Neural cell (in vitro differentiated cells): ENCODE results near the gene RBPJL. TPM values are rescaled to one million over a fixed set of nuclear protein-coding genes. Genes with fewer than 3 reads are reported as not detected.

Source experiments
- H2AFZ ChIP-seq: fragments of 200-600, 300-800 bp; sonication (generic), shearing (Covaris generic); 2 replicates; pipeline ENCODE4 v1.6.0; 2014; ENCODE audit warnings: low read depth, mild to moderate bottlenecking, antibody characterized with exemption, low read length, moderate library complexity
- H3F3A ChIP-seq: fragments of 200-600 bp; shearing (Covaris generic); 2 replicates; pipeline ENCODE4 v1.6.1; 2016; ENCODE audit warnings: mild to moderate bottlenecking, moderate library complexity, mixed read lengths, antibody characterized with exemption, low read length; ENCODE audit not compliant: insufficient read depth, poor library complexity, severe bottlenecking
- H3K27ac ChIP-seq: fragments of 200-600, 300-800 bp; sonication (generic), shearing (Covaris generic); 2 replicates; pipeline ENCODE4 v1.5.1; 2014; ENCODE audit warnings: mild to moderate bottlenecking, low read length, moderate library complexity
- H3K27me3 ChIP-seq: fragments of 300-800, 200-600 bp; sonication (generic), shearing (Covaris generic); 2 replicates; pipeline ENCODE4 v1.6.0; 2014; ENCODE audit warnings: mild to moderate bottlenecking, low read depth, low read length, moderate library complexity; ENCODE audit not compliant: insufficient read depth
- H3K36me3 ChIP-seq: fragments of 300-800, 200-600 bp; sonication (generic), shearing (Covaris generic); 2 replicates; pipeline ENCODE4 v1.5.1; 2014; ENCODE audit warnings: mild to moderate bottlenecking, antibody characterized with exemption, low read length, moderate library complexity; ENCODE audit not compliant: insufficient read depth
- H3K4me2 ChIP-seq: fragments of 300-800, 200-600 bp; sonication (generic), shearing (Covaris generic); 2 replicates; pipeline ENCODE4 v1.6.0; 2014; ENCODE audit warnings: mild to moderate bottlenecking, low read length
- H3K4me3 ChIP-seq: fragments of 300-800, 200-600 bp; sonication (generic), shearing (Covaris generic); 2 replicates; pipeline ENCODE4 v1.5.1; 2014; ENCODE audit warnings: mild to moderate bottlenecking, low read length, moderate library complexity
- H3K79me2 ChIP-seq: fragments of 200-600 bp; shearing (Covaris generic); replicated peaks from 2 replicates; pipeline ENCODE4 v1.6.0; 2014; ENCODE audit warnings: mild to moderate bottlenecking, low read length, moderate library complexity; ENCODE audit not compliant: insufficient read depth
- H3K9ac ChIP-seq: fragments of 300-800, 200-600 bp; sonication (generic), shearing (Covaris generic); 2 replicates; pipeline ENCODE4 v1.6.1; 2016; ENCODE audit warnings: mild to moderate bottlenecking, low read length, mixed read lengths
- H3K9me2 ChIP-seq: fragments of 200-600 bp; shearing (Covaris generic); 2 replicates; pipeline ENCODE4 v1.6.1; 2016; ENCODE audit warnings: mild to moderate bottlenecking, low read length, mixed read lengths; ENCODE audit not compliant: insufficient read depth
- H3K9me3 ChIP-seq: fragments of 200-600, 300-800 bp; sonication (generic), shearing (Covaris generic); 2 replicates; pipeline ENCODE4 v1.6.1; 2016; ENCODE audit warnings: mild to moderate bottlenecking, mixed run types, low read length, moderate library complexity, mixed read lengths
- H4K20me1 ChIP-seq: fragments of 200-600 bp; shearing (Covaris generic); 2 replicates; pipeline ENCODE4 v1.6.1; 2016; ENCODE audit warnings: mild to moderate bottlenecking, mixed run types; ENCODE audit not compliant: insufficient read depth
- CTCF ChIP-seq: fragments of 450-650 bp; IDR thresholded peaks from 2 replicates; pipeline ENCODE4 v1.5.1; 2014; ENCODE audit warnings: antibody characterized with exemption, mild to moderate bottlenecking, moderate library complexity; ENCODE audit not compliant: poor library complexity, severe bottlenecking
- EP300 ChIP-seq: fragments of 450-650 bp; conservative IDR thresholded peaks from 2 replicates; pipeline ENCODE4 v1.6.1; 2014; ENCODE audit warnings: antibody characterized with exemption, mild to moderate bottlenecking, moderate library complexity; ENCODE audit not compliant: poor library complexity, severe bottlenecking
- EZH2 ChIP-seq: fragments of 200-600, 300-800 bp; shearing (Covaris generic), sonication (generic); IDR thresholded peaks from 2 replicates; pipeline ENCODE4 v1.6.1; 2014; ENCODE audit warnings: antibody characterized with exemption, low read length, borderline replicate concordance, mild to moderate bottlenecking; ENCODE audit not compliant: insufficient read depth, poor library complexity, severe bottlenecking
- MXI1 ChIP-seq: fragments of 450-650 bp; conservative IDR thresholded peaks from 2 replicates; pipeline ENCODE4 v1.6.1; 2014; ENCODE audit warnings: antibody characterized with exemption, mild to moderate bottlenecking; ENCODE audit not compliant: poor library complexity, severe bottlenecking
- POLR2AphosphoS5 ChIP-seq: IDR thresholded peaks from 2 replicates; pipeline ENCODE4 v1.6.1; 2012
- RAD21 ChIP-seq: fragments of 450-650 bp; conservative IDR thresholded peaks from 2 replicates; pipeline ENCODE4 v1.6.1; 2014; ENCODE audit warnings: antibody characterized with exemption, mild to moderate bottlenecking, moderate library complexity
- SMC3 ChIP-seq: fragments of 450-650 bp; conservative IDR thresholded peaks from 2 replicates; pipeline ENCODE4 v1.6.1; 2014; ENCODE audit warnings: antibody characterized with exemption, mild to moderate bottlenecking, moderate library complexity; ENCODE audit not compliant: poor library complexity
- TAF1 ChIP-seq: IDR thresholded peaks from 2 replicates; pipeline ENCODE4 v1.6.1; 2012; ENCODE audit warnings: low read depth
- polyA plus RNA-seq: library from polyadenylated mRNA; depleted of rRNA; stranded (reverse); fragments of >200 nt; gene quantifications from 2 replicates; pipeline ENCODE4 v1.2.3, GENCODE V29; 2014
- TF ChIP-seq, protein P1 (sequence below): IDR thresholded peaks from 2 replicates; pipeline ENCODE4 v1.6.1; 2012; ENCODE audit warnings: borderline replicate concordance

RBPJL gene
- polyA plus RNA-seq, 1 donor from 2014 or later = not detected

DNA sequence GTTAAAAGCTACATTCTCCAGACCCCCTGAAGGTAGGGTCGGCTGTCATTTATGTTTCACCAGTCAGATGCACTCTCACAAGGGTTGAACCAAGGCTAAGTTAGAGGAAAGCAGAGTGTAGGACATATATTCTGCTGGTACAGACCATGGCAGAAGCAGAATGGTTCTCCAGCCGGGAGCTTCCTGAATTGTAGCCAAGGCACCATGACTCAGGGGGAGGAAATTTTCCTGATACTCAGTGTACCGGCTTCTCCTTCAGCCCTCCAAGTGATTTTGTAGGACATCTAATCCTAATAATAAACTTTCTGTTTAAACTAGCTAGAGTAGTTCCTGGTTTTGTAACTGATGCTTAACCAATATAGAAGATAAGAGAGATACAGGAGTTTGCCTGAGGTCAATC is 38.1 kb upstream of the RBPJL start:
- H3K9me2 ChIP-seq = no peaks in the 10 kb centered on the region
- no peaks in the 10 kb centered on the region for H3K36me3 ChIP-seq
- no peaks in the 10 kb centered on the region for H3K27me3 ChIP-seq
- H2AFZ ChIP-seq = no peak overlapping the region
- no peaks in the 10 kb centered on the region for H3F3A ChIP-seq
- no peak overlapping the region for H3K27ac ChIP-seq
- H3K9me3 ChIP-seq = no peaks in the 10 kb centered on the region
- no peak overlapping the region for H3K9ac ChIP-seq
- H3K4me2 ChIP-seq = no peak overlapping the region
- H3K79me2 ChIP-seq = no peaks in the 10 kb centered on the region
- no peak overlapping the region for H3K4me3 ChIP-seq
- H4K20me1 ChIP-seq = no peaks in the 10 kb centered on the region
- TF ChIP-seq POLR2AphosphoS5 (no peak), TAF1 (no peak), SMC3 (no peak), EP300 (no peak), MXI1 (no peak)

GRCh38 chr20:45269056-45269455 is 37.6 kb upstream of the RBPJL start:
- no peak overlapping the region for H3K4me3 ChIP-seq
- no peak overlapping the region for H3K4me2 ChIP-seq
- no peaks in the 10 kb centered on the region for H3F3A ChIP-seq
- no peak overlapping the region for H3K27ac ChIP-seq
- no peaks in the 10 kb centered on the region for H3K9me3 ChIP-seq
- H3K36me3 ChIP-seq = no peaks in the 10 kb centered on the region
- H3K79me2 ChIP-seq = no peaks in the 10 kb centered on the region
- no peaks in the 10 kb centered on the region for H3K9me2 ChIP-seq
- no peak overlapping the region for H2AFZ ChIP-seq
- TF ChIP-seq RAD21 (no peak), POLR2AphosphoS5 (no peak), EP300 (no peak)
- H3K9ac ChIP-seq = no peak overlapping the region
- no peaks in the 10 kb centered on the region for H4K20me1 ChIP-seq
- no peaks in the 10 kb centered on the region for H3K27me3 ChIP-seq

- Histone ChIP-seq H3F3A (no peaks in the 10 kb centered on the region), H3K27ac (no peak overlapping the region), H3K36me3 (no peaks in the 10 kb centered on the region), H3K27me3 (no peaks in the 10 kb centered on the region), H3K4me2 (no peak overlapping the region), H4K20me1 (no peaks in the 10 kb centered on the region), H3K4me3 (no peak overlapping the region), H2AFZ (no peak overlapping the region), H3K9ac (no peak overlapping the region), H3K9me2 (no peaks in the 10 kb centered on the region), H3K9me3 (no peaks in the 10 kb centered on the region), H3K79me2 (no peaks in the 10 kb centered on the region)
- TF ChIP-seq TAF1 (no peak), POLR2AphosphoS5 (no peak), EP300 (no peak), RAD21 (no peak), CTCF (no peak), SMC3 (no peak), EZH2 (no peak)
- TF ChIP-seq, protein P1, sequence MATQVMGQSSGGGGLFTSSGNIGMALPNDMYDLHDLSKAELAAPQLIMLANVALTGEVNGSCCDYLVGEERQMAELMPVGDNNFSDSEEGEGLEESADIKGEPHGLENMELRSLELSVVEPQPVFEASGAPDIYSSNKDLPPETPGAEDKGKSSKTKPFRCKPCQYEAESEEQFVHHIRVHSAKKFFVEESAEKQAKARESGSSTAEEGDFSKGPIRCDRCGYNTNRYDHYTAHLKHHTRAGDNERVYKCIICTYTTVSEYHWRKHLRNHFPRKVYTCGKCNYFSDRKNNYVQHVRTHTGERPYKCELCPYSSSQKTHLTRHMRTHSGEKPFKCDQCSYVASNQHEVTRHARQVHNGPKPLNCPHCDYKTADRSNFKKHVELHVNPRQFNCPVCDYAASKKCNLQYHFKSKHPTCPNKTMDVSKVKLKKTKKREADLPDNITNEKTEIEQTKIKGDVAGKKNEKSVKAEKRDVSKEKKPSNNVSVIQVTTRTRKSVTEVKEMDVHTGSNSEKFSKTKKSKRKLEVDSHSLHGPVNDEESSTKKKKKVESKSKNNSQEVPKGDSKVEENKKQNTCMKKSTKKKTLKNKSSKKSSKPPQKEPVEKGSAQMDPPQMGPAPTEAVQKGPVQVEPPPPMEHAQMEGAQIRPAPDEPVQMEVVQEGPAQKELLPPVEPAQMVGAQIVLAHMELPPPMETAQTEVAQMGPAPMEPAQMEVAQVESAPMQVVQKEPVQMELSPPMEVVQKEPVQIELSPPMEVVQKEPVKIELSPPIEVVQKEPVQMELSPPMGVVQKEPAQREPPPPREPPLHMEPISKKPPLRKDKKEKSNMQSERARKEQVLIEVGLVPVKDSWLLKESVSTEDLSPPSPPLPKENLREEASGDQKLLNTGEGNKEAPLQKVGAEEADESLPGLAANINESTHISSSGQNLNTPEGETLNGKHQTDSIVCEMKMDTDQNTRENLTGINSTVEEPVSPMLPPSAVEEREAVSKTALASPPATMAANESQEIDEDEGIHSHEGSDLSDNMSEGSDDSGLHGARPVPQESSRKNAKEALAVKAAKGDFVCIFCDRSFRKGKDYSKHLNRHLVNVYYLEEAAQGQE = no peak
Observed at GRCh38 chr20:45269754-45270270, 36.8 kb upstream of the RBPJL start.
